DMS 273 (cell line): ENCODE results near the gene NSD2.

Experiments used
- DNase-seq: peaks from one replicate; lab custom pipeline; 2025; ENCODE audit not compliant: unreplicated experiment; lab: John Stamatoyannopoulos, UW

Gene NSD2

DNA sequence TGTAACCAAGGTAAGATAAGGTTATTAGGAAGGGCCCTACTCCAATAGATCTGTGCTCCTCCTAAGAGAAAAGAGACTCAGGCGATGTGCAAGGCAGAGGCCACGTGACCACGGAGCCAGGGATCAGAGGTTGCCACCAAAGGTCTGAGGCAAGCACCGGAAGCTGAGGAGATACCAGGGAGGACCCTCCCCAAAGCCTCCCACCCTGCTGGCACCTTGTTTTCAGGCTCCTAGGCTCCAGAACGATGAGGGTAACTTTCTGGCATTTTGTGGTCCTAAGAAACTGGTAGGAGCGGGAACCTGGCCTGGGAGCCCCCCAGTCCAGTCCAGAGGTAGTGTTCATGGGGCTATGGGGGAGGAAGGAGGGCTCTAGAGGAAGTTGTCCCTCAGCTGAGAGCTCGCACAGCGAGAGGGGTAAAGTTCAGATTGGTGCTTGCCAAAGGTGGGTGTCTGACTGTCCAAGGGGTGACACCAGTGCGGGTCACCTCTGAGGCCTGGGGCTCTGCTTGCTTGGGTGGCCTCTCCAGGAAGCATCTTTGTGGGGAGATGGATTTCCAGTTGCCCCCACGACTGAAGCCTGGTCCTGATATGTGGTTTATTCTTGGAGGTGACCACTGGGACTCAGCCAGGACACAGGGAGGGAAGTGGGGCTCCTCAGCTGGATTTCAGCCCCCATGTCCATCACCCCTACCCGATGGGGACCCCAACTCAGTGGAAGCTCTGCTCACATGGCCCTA lies 7.7 kb upstream of the NSD2 start:
- DNase-seq: no peak

DNA sequence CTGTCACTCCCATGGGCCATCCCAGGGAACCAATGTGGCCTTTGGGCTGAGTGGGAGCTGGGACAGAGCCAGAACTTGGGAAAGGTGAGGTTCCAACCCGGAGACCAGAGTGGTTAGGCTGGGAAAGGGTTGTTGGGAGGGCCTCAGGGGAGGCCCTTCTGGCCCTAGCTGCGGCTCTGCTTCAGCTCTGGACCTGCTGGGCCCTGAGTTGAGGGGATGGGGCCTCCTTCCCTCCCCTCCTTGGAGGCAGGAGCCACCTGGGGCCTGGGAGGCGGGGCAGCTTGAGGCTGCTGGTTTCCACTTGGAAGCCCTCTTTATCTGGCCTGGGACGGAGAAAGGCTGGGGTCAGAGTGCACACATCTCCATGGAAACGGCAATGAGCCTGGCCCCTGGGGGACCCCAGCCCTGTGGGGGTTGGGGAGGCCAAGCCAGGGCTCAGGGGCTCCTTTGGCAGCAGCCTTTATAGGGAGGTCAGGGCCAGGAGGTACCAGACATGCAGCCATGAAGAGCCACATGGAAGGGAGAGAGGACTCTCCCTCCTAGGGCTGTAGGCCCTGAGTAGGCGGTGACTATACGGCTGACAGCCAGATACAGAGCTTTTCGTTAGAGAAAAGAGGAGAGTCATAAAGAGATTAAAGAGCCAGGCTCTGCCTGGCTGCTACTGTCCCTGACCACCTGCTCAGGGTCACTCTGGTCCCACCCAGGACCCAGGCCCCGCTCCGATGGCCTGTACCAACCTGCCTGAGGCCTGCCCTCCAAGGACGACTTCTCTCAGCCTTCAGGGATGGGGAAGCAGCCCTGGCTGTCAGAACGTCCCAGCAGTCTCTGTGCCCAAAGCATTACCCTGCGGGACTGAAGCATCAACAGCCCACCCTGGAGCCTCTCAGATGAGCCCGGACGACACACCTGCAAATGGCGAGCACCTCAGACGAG lies 6.9 kb upstream of the NSD2 start:
- no peak for DNase-seq

DNA sequence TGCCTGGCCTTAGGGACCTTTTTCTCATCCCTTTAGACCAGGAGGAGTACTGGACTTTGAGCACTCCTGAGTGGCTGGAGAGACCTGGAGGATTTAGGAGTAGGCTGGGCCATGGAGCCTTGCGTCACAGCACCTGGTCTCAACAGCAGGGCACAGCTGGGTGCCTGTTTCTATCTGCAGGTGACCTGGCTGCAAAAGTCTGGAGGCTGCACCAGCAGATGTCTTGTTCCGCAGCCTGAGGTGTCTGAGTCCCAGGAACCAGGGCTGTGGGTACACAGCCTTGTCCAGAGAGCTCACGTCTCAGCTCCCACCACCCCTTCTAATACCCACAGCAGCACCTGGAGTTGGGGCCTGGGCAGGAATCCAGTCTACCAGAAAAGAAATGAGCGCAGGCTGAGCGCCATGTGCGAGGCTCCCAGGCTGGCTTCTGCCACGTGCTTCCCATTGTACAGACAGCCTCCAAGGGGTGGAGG lies 5.0 kb upstream of the NSD2 start:
- peak; percentile 57 for DNase-seq

DNA sequence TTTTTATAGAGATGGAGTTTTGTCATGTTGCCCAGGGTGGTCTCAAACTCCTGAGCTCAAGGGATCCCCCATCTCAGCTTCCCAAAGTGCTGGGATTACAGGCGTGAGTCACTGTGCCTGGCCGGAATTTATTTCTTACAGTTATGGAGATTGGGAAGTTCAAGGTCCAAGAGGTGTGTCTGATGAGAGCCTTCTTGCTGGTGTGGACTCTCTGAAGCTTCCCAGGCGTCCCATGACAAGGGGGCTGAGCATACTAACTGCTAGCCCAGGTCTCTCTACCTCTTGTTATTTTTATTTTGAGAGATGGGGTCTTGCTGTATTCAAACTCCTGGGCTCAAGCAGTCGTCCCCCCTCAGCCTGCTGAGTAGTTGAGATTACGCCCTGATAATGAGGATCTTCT lies 2.9 kb upstream of the NSD2 start:
- no peak for DNase-seq

DNA sequence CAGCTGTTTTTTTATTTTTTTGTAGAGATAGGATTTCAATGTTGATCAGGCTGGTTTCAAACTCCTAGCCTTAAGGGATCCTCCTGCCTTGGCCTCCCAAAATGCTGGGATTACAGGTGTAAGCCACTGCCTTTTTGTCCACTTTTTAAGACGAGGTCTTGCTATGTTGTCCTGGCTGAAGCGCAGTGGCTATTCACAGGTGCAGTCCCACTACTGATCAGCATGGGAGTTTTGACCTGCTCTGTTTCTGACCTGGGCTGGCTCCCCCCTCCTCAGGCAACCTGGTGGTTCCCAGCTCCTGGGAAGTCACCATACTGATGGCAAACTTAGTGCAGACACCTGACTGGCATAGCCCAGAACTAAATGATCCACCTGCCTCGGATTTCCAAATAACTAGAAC lies 2.3 kb upstream of the NSD2 start:
- DNase-seq: no peak

DNA sequence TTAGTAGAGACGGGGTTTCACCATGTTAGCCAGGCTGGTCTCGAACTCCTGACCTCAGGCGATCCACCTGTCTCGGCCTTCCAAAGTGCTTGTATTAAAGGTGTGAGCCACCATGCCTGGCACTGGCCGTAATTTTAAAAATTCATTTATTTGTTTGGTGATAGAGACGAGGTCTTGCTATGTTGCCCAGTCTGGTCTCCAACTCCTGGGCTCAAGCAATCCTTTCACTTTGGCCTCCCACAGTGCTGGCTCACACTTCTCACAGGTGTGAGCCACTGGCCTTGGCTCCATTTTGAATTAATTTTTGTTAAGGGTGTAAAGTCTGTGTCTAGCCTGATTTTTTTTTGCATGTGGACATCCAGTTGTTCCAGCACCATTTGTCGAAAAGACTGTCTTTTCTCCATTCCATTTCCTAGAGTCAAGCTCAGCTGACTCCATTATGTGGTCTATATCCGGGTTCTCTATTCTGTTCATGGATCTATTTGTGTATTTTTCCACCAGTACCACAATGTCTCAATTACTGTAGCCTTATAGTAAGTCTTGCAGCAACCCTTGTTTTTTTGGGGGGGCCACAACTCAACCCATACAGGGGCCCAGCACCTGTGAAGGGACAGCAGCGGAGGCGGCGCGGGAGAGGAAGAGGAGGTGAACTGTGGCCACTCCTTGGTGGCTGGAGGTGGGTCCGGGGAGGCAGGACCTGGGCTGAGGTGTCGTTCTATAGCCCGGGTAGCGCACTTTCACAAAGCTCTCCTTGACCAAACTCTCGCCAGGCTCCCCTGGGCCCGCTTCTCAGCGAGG lies 1.5 kb upstream of the NSD2 start:
- DNase-seq: no peak

DNA sequence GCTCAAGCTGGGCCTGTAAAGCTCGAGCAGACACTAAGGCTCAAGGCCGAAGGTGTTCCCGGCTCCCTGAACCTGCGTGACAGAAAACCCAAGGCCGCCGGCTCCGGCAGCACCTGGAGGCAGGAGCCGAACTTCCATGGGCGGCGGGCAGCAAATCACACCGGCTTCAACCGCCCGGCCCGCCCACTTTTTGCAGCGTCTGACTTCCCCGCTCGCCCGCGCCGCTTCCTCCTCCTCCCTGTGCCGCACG lies 940 bp upstream of the NSD2 start:
- DNase-seq: peak; percentile 86

DNA sequence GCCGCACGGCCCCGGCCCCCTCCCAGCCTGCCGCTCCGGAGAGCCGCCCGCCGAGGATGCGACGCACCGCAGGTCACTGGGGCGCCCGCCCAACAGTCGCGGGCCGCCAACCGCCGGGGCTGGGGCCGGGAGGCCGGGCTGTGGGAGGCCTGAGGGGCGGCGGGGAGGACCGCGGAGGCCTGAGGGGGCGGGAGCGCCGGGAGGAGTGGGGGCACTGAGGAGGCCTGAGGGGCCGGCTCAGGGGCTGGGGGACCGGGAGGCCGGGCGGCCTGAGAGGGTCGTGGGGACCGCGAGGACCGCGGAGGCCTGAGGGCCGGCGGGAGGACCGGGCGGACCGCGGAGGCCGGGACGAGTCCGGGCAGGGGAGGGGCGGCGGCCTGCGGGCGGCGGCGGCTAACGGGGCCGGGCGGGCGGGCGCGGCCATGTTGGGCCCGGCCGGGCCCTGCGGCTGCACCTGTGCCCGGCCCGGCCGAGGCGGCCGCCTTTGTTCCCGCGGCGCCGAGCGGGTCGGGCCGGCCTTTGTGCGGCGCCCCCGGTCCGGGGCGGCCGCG lies 353 bp downstream of the NSD2 start:
- DNase-seq: no peak

DNA sequence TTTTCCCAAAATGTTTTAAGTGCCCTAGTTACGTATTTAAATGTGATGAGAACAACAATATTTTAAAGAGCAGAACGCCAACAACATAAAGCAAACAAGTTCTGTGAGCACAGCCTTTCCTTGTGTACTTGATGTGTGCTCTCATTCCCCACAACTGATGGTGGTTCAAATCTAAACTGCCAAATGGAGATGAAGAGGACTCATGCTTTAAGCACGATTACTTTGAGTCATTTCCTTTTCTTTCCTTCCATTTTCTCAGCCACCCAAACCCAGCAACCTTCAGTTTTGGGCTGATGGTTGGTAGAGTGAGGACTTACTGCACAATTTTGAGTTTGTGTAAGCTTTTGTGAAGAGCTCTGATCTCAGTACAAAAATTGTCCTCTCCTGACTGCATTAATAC lies 1.7 kb downstream of the NSD2 start:
- DNase-seq: no peak

DNA sequence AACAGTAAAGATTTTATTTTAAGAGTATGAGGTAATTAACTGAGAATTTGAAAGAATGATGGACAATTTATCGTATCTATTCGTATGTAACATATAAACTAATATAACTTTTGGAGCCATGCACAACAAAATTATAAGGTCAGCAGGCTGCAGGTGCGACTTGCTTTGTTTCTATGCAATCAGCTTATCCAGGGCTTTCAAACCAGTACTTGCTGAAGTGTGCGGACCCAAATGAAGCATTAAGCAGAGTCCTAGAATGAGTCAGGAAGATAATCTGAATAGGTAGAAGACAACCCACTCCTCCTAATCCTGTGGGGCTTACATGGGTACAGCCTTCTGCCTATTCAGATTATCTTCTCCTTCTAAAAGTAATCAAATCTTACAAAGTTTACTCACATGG lies 2.1 kb downstream of the NSD2 start:
- DNase-seq: no peak

DNA sequence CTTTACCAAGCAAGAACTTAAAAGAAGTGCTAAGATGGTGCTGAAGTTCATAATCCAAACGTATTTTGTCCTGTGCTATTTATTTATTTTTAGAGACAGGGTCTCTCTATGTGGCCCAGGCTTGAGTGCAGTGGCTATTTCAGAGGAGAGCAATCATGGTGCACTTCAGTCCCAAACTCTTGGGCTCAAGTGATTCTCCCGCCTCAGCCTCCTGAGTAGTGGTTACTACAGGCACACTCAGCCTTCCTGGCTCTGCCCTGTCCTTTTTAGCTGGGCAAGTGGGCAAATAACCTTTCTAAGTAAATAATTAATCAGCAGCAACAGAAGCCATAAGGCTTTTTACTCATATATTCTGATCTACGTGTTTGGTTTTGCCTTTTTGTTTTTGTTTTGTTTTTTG lies 2.6 kb downstream of the NSD2 start:
- no peak for DNase-seq

DNA sequence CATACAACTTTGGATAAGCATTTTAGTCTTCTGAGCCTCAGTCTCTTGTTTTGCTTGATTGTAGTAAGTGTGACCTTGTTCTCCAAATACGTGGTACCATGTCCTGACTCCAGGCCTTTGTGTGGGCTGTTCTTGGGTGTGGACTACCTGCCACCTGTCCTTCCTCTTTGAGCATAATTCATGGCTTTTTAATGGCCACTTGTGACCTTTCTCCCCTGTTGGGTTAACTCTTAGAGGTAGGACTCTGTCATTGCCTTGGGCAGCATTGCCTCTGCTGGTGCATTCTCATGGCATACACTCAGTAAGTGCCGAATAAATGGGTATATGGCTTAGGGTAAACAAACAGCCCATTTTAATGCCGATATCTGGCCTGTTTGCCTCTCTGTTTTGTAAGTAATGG lies 3.0 kb downstream of the NSD2 start:
- DNase-seq: no peak

DNA sequence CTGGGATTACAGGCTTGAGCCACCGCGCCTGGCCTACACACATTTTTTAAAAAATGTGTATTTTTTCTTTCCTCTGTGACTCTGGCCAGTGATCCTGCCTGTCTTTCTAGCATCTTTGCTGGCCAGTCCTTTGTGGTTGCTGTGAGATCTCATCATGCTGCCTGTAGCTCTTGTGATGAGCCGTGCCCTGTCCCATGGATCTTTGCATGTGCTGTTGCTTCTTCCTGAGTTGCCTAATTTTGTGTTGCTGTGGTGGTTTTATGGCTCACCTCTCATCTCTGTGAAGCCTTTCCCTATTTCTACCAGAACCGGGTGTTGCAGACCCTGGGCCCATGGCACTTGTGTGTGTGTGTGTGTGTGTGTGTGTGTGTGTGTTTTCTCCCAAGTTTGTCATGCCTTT lies 8.3 kb downstream of the NSD2 start:
- no peak for DNase-seq

DNA sequence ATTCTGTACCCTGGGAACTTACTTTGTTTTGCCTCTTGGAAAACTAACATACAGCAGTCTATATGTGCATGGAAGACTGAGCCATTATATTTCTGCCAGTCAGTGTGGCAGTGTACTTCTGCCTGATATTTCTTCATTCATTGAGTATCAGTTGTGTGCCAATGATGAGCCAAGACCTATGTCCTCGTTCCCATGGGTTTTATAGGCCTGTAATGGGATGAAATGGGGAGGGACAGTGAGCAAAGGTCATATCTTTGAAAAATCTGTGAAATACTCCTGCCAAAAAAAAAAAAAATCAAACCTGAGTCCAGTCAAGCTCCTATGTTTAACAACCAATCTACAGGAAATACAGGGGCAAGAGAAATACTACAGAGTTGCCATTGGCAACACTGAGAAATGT lies 9.1 kb downstream of the NSD2 start:
- DNase-seq: no peak

DNA sequence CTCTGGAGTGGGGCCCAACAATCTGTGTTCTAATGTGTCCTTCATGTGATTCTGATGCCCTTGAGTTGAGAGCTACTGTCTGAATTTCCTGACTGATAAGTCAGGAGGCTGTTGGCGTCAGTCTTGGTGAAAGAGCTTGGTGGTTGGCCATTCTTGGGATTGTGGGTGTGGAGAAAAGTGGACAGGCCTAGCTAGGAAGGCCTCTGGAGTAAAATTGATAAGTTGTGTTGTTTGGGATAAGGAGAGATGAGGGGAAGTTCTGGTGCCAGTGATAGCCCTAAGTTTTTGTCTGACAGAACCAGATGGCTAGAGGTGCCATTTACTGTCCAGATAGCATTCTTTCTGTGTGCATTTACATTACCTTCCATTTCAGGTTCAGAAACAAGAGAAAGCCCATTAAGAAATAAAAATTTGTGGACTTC lies 11.7 kb downstream of the NSD2 start:
- no peak for DNase-seq

DNA sequence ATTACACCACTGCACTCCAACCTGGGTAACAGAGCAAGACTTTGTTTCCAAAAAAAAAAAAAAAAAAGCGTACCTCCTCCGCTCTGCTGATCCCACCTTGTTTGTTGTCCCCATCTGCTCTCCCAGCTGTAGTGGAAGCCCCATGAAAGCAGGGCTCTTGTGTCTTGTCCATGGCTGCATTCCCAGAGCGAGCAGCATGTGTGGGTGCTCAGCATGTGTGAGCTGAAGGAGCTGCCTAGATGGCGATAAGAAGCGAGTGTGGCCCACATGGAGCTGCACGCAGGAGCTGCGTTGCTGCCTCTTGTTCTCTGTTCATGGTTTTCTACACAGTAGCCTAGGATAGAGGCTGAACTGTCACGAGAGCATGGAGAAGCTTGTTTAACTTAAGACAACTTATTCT lies 12.4 kb downstream of the NSD2 start:
- DNase-seq: peak; percentile 43

DNA sequence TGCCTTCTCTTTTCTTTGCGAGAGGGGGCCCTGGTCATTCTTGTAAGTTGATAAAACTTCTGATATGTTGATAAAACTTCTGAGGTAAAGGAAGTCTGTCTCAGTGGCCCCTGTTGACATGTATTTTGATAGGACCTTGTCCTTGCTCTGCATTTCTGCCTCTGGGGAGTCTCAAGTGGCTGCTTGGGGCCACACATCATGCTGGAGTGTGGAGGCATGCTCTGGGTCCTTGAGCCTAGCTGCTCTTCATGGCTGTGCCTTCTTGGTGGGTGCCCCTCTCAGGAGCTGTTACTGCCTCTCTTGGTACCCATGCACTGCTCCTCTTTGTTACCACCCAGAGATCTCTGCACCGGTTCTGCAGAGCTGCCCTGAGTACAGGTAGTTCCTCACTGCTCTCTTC lies 14.2 kb downstream of the NSD2 start:
- DNase-seq: no peak

DNA sequence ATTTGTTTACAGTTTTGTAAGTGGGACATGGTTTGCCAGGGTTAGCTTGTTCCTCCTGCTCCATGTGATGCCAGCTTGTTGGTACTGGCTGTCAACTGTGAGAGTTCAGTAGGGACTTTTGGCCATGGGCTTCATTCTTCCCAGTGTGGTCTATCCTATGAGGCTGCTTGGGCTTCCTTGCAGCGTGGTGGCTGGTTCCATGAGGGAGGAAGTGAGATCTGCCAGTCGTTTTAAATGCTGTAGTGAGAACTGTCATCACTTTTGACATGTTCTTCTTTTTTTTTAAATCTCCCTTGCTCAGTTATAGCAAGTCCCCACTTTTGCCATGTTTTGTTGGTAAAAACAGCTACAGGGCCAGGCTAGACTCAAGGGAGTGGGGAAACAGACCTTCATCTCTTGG lies 15.9 kb downstream of the NSD2 start:
- DNase-seq: no peak

DNA sequence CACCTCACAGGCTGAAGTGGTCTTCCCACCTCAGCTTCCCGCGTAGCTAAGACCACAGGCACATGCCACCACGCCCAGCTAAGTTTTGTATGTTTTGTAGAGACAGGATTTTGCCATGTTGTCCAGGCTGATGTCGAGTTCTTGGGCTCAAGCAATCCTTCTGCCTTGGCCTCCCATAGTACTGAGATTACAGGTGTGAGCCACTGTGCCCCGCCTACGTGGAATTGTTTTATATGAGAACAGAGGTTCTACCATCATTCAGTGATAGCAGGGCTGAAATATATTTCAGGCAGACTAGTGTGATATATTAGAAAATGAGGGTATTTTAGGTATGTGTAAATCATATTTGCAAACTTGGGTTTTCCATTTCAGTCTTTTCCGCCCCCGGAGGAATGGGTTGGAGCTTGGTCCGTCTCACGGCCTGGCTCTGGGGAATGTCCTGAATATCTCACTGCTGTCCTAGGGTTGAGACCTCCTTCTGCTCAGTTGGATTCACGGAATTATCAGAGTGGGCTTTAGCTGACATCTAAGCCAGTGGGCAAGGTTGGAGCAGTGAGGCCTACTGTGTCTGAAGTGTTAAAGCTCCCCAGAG lies 19.9 kb downstream of the NSD2 start:
- DNase-seq: no peak

DNA sequence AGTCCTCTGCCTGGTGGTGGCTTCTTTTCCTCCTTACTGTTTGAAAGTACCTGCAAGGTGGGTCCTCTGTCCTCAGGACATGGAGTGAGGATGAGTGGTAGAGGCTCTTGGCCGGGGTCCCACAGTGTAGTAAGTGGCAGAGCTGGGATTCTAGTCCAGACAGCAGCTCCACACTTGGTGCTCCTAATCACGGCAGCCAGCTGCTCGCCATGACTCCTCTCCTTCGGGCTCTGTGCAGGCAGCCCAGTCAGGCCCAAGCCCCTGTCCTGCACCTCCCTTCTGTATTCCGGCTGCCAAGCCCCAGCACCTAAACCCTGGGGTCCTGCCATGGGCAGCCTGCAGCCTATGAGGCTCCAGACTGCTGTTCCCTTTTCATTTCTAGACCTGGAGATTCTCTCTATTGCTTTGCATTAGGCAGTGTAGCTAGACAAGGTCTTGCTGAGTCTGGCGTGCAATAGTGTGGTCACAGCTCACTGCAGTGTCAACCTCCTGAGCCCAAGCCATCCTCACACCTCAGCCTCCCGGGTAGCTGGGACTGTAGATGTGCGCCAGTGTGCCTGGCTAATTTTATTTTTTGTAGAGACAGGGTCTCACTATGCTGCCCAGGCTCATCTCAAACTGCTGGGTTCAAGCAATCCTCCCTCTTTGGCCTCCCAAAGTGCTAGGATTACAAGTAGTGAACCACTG lies 24.9 kb downstream of the NSD2 start:
- no peak for DNase-seq

DNA sequence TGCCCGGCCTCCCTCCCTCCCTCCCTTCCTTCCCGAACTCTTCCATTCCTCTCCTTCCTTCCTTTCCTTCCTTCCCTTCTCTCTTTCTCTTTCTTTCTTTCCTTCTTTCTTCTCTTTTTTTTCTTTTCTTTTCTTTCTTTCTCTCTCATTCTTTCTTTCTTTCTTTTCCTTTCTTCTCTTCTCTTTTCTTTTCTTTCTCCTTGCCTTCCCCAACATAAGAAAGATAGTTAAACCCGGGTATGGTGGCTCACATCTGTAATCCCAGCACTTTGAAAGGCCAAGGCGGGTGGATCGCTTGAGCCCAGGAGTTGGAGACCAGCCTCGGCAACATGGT lies 25.4 kb downstream of the NSD2 start:
- no peak for DNase-seq
